GM19467 (cell line): ENCODE results near the gene MORN1.

Experiments
- ATAC-seq: cut with Tn5 transposase; IDR thresholded peaks from one replicate; pipeline ENCODE4 v1.9.1; 2021; ENCODE audit warnings: mild to moderate bottlenecking, moderate library complexity; ENCODE audit not compliant: unreplicated experiment

MORN1 gene

GRCh38 chr1:2324553-2325366, 66.6 kb downstream of the MORN1 start:
- ATAC-seq = no peak

- no peak for ATAC-seq
Observed at GRCh38 chr1:2323451-2323974, 67.8 kb downstream of the MORN1 start.

- ATAC-seq = no peak
Observed at GRCh38 chr1:2322581-2323211, 68.7 kb downstream of the MORN1 start.

GRCh38 chr1:2322065-2322571, 69.2 kb downstream of the MORN1 start:
- ATAC-seq = no peak

GRCh38 chr1:2320760-2321667, 70.3 kb downstream of the MORN1 start:
- no peak for ATAC-seq

- no peak for ATAC-seq
Observed at GRCh38 chr1:2320006-2320405, 71.3 kb downstream of the MORN1 start.

GRCh38 chr1:2319291-2319690, 72.1 kb downstream of the MORN1 start:
- no peak for ATAC-seq

- ATAC-seq = no peak
Observed at GRCh38 chr1:2318314-2319278, 72.8 kb downstream of the MORN1 start.

- ATAC-seq = no peak
Observed at GRCh38 chr1:2317230-2318065, 73.9 kb downstream of the MORN1 start.

GRCh38 chr1:2316451-2316961, 74.8 kb downstream of the MORN1 start:
- no peak for ATAC-seq

- ATAC-seq = no peak
Observed at GRCh38 chr1:2315674-2316450, 75.5 kb downstream of the MORN1 start.

- ATAC-seq = no peak
Observed at GRCh38 chr1:2314803-2315673, 76.3 kb downstream of the MORN1 start.

- no peak for ATAC-seq
Observed at GRCh38 chr1:2314273-2314802, 77.0 kb downstream of the MORN1 start.

- ATAC-seq = no peak
Observed at GRCh38 chr1:2313651-2314261, 77.6 kb downstream of the MORN1 start.

- no peak for ATAC-seq
Observed at GRCh38 chr1:2312515-2313301, 78.6 kb downstream of the MORN1 start.

GRCh38 chr1:2312160-2312514, 79.2 kb downstream of the MORN1 start:
- no peak for ATAC-seq
